ENCODE measurements around the gene ANKRD13A.

DNA sequence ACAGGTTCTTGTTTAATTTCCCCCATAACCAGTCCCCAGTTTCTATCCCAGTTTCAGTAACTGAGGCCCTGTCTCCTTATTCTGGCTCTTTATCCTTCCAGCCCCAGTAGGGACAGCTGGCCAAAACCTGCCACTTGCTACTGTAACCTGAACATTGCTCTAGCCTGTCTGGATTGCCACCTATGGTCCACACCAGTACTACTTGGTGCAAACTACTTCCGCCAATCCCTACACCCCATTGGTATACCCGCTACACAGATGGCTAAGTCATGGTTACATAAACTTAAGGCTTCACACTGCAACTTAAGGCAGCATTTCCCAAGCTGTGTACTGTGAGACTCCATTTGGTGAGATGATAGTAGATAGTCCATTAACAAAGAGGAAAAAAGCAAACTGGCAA, 69.4 kb downstream of the ANKRD13A start:
- TF ChIP-seq EZH2 (IDR thresholded peaks at IDR 0.05; ENCODE audit: insufficient read depth, poor library complexity, severe bottlenecking): no peak
- TF ChIP-seq EZH2phosphoT487 (IDR thresholded peaks at IDR 0.05; ENCODE audit: insufficient read depth, low read depth): no peak
